DMS 273 treated with DMSO at 0.1 percent for 48 hours (cell line): ENCODE results near the gene NR1D1.

ENCODE experiments used
- DNase-seq: peaks from one replicate; lab custom pipeline; 2025; lab: John Stamatoyannopoulos, UW

NR1D1 gene

DNA sequence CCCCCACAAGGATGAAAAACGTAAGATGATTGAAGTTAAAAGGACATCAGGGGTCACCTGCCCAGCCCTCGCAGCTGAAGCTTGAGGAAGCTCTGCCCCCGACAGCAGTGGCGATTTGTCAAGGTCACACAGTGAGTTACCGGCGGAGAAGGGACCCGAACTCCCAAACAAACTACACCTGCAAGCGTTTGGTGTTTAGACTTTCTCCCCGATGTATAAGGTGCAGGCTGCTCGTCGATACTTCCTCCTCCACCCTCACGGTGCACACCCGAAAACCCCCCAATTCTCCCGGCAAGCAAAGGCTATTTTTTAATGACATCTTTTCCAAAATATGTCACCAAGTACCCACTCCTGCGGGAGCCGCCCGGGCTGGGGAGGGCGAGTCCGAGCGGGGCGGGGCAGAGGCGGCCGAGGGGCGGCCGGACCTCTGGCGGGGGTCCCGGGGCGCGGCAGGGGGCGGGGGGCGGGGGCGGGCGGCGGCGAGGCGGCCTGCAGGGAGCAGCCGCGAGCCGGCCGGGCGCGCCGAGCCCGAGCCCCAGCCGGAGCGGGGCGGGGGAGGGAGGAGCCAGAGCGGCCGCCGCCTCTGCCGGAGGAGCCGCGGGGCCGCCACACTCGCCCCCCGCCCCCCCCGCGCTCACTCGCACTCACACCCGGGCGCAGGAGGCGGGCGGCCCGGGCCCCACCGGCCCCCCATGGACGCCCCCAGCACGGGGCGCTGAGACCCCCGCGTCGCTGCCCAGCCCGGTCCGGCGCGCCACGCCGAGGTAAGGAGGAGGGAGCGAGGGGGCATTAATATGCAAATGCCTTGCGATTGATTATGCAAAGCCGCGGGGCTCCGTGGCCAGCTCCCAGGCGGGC lies 37.8 kb downstream of the NR1D1 start, which contains the start of gene THRA:
Gene THRA, plus strand, starts transcription at position 637 of the 858 bp plus-strand sequence. CDS start 11,524 bp downstream, outside the sequence.
- DNase-seq: no peak

DNA sequence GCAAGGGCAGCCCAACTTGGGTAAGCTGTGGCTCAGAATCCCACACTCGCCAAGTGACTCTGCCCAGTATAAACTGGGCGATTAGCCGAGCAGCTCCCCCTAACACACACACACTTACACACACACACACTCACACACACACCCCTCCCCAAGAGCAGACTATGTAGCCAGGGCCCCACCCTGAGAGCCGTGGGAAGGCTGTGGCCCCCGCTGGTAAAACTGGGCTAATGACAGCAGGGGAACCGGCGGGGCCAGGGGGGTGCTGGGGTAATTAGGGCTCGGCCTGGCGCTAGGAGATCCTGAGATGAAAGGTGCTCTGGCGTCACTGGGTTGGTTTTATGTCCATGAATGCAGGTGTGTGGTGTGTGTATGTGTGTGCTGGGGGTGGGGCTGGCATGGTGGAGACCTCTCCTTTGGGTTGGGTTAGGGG lies 38.8 kb downstream of the NR1D1 start:
- DNase-seq: no peak

DNA sequence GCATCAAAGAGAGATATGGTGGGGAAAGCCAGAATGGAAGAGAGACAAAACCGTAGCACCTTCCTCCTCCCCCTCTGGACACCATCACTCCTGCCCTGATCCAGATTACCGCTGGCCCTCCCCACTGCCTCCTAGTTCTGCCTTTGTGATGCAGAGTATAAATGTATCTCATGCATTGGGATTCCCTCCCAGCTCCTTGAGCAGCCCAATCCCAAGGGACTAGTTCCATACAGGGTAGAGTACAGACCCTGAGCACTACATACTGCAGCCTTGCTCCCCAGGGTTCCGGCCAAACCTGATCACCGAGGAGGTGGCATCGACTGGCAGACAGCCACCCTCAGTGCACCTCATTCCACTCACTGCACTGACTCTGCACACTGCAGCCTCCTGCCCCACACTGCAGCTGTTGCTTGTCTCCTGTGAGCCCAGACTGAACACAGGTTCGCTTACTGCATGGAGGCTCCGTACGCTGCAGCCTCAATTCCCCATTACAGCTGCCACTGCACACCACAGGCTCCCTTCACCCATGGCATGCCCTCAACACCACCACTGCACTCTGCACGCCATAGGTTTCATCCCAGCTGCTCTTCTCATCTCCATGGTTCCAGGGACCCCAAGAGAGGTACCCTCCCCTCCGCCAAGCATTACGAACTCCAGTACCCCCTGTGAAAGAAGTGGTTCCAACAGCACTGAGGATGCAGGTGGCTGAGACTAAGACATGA lies 39.3 kb downstream of the NR1D1 start:
- DNase-seq: no peak

DNA sequence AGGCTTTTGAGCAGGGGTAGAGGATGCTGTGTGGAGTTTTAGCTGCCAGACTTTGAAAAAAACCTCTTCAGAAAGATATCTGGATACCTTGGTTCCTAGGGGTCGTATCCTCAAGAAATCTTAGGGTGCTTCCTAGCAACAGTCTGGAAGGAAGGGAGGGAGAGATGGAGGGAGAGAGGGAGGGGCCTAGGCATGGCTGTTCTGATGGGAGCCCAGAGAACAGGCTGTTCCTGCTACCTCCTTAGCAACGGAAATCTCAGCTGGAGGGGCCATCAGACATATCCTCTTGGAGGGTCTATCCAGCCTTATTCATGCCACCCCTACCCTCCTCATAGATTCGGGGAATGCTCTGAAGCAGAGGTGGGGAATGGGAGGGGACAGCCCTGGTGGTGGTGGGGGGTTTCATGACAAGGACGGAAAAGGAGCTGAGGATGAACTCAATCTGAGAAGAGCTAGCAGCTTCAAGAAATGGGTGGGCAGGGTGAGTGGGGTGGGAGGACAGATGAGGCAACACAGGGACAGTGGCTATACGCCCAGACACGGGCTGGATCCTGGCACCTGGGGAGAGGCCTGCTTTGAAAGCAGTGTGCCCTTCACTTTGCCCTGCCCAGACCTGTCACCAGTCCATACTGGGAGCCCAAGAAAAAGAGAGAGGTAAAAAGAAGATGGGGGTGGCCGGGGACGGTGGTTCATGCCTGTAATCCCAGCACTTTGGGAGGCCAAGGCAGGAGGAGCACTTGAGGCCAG lies 40.5 kb downstream of the NR1D1 start:
- no peak for DNase-seq

DNA sequence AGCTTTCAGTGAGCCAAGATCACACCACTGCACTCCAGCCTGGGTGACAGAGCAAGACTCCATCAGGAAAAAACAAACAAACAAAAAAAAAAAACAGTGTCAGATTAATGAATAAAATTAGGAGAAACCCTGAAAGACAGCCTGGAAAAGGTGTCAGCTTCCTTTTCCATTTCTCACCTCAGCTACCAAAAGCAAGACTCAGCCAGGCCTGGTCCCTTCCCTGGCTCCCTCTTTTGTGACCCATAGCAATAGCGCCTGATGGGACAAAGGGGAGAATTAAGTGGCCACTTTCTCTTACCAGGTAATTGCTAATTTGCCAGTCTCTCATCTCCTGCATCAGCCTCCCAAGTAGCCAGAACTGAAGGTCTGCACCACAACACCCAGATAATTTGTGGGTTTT lies 41.5 kb downstream of the NR1D1 start:
- DNase-seq: no peak

DNA sequence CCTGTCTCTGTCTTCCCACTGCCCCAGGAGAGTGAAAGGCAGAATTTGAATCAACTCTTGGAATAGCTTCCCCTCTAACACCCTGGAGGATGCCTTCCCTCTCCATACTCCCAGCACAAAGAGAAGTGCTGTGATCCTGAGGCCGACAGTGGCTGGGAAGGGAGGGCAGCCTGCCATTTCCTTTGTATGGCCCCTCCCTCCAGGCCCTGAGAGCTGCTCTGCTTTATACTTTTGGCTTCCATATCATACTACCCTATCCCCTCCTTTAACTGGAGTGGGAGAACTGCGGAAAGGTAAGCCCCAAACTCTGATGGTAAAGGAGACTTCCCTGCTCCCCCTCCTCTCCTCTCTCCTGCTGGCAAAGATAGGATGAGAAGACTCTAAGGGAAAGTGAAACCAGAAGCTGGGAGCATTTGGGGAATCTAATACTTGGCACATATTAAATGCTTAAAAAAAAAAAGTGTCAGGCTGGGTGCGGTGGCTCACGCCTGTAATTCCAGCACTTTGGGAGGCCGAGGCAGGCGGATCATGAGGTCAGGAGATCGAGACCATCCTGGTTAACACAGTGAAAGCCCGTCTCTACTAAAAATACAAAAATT lies 42.1 kb downstream of the NR1D1 start:
- DNase-seq: no peak

DNA sequence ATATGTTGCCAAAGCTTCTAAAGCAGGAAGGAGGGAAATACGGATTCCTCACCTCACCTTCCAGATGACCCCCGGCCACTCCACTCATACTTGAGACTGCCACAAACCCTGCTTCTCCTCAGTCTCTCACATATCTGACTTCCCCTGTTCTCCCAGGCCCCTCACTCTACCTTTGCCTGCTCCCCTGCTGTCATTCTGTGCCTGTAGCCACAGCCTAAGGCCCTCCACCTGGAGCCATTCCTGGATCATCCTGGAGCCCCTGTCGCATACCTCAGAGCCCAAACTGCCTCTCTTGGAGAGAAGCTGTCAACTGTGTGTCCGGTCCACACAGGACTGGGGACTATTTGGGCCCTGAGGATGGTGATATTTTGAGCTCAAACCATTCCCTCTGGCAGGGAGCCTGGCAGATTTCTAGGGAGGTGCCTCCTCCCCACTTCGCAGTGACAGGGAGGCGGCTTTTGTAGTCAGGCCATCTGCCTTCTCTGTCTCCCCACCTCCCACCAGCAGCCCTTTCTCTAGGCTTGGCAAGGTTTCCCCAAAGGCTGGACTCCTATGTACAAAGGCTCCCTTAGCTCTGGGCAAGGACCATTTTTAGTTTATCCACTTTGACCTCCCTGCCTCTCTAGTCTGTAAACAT lies 43.9 kb downstream of the NR1D1 start:
- DNase-seq: peak; percentile 51
